Tibial artery (tissue), 4 donors: ENCODE data around the gene CIITA.
A peak's percentile ranks its signal among the peaks of the same experiment; 100 is the strongest.

Experiments
- DNase-seq, 2 donors: peaks; one replicate each; pipeline ENCODE4 v3.0.0-alpha.2; 2019
- H3K27ac ChIP-seq, 2 donors: fragments of 200-600 bp; sonication (generic) in 1 of 2; 1 replicate in 1 of 2; 2 replicates in 1 of 2; pipeline ENCODE4 v1.5.1; 2018 to 2019; ENCODE audit warnings: mild to moderate bottlenecking in 1 of 2
- H3K27me3 ChIP-seq, 2 donors: fragments of 200-600 bp; sonication (generic) in 1 of 2; one replicate each; pipeline versions ENCODE4 v1.5.1 to v1.6.0; 2016 to 2019
- H3K36me3 ChIP-seq, 3 donors: fragments of 200-600 bp; sonication (generic) in 2 of 3; one replicate each; pipeline ENCODE4 v1.5.1; 2016 to 2019; ENCODE audit warnings: mild to moderate bottlenecking in 2 of 3
- H3K4me1 ChIP-seq, 4 donors: fragments of 200-600 bp; sonication (generic) in 2 of 4; 1 replicate in 3 of 4; 2 replicates in 1 of 4; pipeline ENCODE4 v1.5.1; 2016 to 2019
- H3K4me3 ChIP-seq, 2 donors: fragments of 200-600 bp; sonication (generic) in 1 of 2; 1 replicate in 1 of 2; 2 replicates in 1 of 2; pipeline ENCODE4 v1.5.1; 2018 to 2019; ENCODE audit warnings: mild to moderate bottlenecking in 2 of 2
- H3K9me3 ChIP-seq, 3 donors: fragments of 200-600 bp; sonication (generic) in 1 of 3; one replicate each; pipeline ENCODE4 v1.5.1; 2016 to 2019
- CTCF ChIP-seq, 2 experiments: fragments of 200-600 bp in 1 of 2; fragments of 450-650 bp in 1 of 2; IDR thresholded peaks; one replicate each; pipeline ENCODE4 v1.5.1; 2017 to 2019; ENCODE audit warnings: antibody characterized with exemption in 2 of 2, mild to moderate bottlenecking in 1 of 2, moderate library complexity in 1 of 2
- intact Hi-C: fragments of 100-400 bp; cut with DNase I; formaldehyde crosslinking; loops from one replicate; pipeline ENCODE4 v1.15.0; 2023; ENCODE audit warnings: low total_unique reads

CIITA gene

GRCh38 chr16:10878644-10879501, 1.9 kb downstream of the CIITA start:
- no peak for TF ChIP-seq CTCF (IDR thresholded peaks at IDR 0.05)
- H3K4me3 ChIP-seq = peak overlapping the region; percentile 51 to 66
- no peaks in the 10 kb centered on the region for H3K9me3 ChIP-seq
- H3K27ac ChIP-seq = peak overlapping the region in 1 of 2 donors; percentile 43
- intact Hi-C loops = no loop called here
- peak; percentile 61 to 76 for DNase-seq
- no peaks in the 10 kb centered on the region for H3K36me3 ChIP-seq
- peaks cover 0 to 72% of the 10 kb centered on the region in 2 donors for H3K27me3 ChIP-seq
- peaks cover 0 to 24% (median 14%) of the 10 kb centered on the region in 4 donors for H3K4me1 ChIP-seq

- TF ChIP-seq CTCF (IDR thresholded peaks at IDR 0.05) = no peak
- Histone ChIP-seq H3K9me3 (no peaks in the 10 kb centered on the region), H3K27me3 (peaks cover 0 to 62% of the 10 kb centered on the region in 2 donors), H3K36me3 (no peaks in the 10 kb centered on the region), H3K27ac (peak overlapping the region in 1 of 2 donors; percentile 1), H3K4me3 (peak overlapping the region; percentile 51 to 66), H3K4me1 (peaks cover 0 to 24% (median 14%) of the 10 kb centered on the region in 4 donors)
- DNase-seq = peak in 1 of 2 donors; percentile 53
- intact Hi-C loops = no loop called here
Observed at GRCh38 chr16:10879681-10880589, 2.9 kb downstream of the CIITA start.

DNA sequence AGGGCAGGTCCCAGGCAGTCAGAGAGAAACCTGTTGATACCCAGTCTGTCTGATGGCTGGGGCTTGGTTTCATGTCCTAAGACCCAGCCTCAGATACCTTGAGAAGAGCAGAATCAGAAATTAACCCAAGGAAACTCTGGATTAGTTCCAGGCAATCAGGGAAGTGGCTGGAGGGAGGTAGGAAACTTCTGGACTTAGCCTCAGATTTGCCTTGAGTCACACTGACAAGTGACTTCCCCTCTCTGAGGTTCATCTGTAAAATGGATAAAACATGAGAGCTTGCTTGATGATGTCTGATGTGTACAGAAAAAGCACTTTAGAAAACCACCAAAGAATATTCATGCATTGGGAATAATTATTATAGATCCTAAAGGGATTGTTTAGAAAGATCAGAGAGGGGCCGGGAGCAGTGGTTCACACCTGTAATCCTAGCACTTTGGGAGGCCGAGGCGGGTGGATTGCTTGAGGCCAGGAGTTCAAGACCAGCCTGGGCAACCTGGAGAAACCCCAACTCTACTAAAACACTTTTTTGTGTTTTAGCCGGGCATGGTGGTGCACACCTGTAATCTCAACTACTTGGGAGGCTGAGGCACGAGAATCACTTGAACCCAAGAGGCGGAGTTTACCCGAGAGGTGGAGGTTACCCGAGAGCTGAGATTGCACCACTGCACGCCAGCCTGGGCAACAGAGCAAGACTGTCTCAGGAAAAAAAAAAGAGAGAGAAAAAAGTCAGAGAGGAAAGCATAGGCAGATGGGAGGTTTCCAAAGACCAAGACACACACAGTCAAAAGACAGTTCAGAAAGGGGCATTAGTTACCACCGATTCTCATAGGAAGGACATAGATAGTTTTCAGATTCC, 3.8 kb downstream of the CIITA start:
- Histone ChIP-seq H3K27ac (no peak overlapping the region), H3K4me1 (peaks cover 0 to 24% (median 14%) of the 10 kb centered on the region in 4 donors), H3K4me3 (peak overlapping the region in 1 of 2 donors; percentile 66), H3K36me3 (no peaks in the 10 kb centered on the region), H3K9me3 (no peaks in the 10 kb centered on the region), H3K27me3 (peaks cover 0 to 54% of the 10 kb centered on the region in 2 donors)
- DNase-seq = peak in 1 of 2 donors; percentile 21
- TF ChIP-seq CTCF (IDR thresholded peaks at IDR 0.05) = no peak
- intact Hi-C loops = no loop called here

DNA sequence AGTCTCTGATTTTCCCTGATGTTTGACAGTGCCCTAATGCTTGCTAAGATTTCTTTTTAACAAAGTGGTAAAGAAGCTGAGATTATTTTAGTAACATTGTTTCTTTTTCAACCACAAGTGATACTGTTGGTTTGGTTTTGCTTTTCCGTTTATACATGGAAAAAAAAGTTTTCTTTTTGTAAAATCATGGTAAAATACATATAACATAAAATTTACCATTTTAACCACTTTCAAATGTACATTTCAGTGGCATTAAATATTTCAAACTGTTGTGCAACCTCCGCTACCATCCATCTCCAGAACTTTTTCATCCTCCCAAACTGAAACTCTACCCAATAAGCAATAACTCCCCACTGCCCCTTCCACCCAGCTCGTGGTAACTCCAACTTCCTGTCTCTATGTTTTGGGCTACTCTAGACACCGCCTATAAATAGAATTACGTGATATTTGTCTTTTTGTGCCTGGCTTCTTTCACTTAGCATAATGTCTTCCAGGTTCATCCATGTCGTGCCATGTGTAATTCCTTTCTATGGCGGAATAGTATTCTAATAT, 4.6 kb downstream of the CIITA start:
- peaks cover 0 to 24% (median 14%) of the 10 kb centered on the region in 4 donors for H3K4me1 ChIP-seq
- no peaks in the 10 kb centered on the region for H3K9me3 ChIP-seq
- no peaks in the 10 kb centered on the region for H3K36me3 ChIP-seq
- peaks cover 0 to 52% of the 10 kb centered on the region in 2 donors for H3K27me3 ChIP-seq
- no peak for DNase-seq
- intact Hi-C loops = no loop called here
- H3K4me3 ChIP-seq = no peak overlapping the region
- H3K27ac ChIP-seq = no peak overlapping the region
- TF ChIP-seq CTCF (IDR thresholded peaks at IDR 0.05) = no peak
